OCI-LY1 (cell line): Measurements from ENCODE around the gene GJC3.
"Not testable (repeated sequence)": the region's sequence is repeated elsewhere in the genome, so short reads cannot be mapped to it uniquely, and the experiment has no call there.

ENCODE experiments used
- H2AFZ ChIP-seq: fragments of 200-600 bp; sonication (generic), shearing (Covaris generic); 2 replicates; pipeline ENCODE4 v1.6.0; 2014; ENCODE audit warnings: antibody characterized with exemption, mild to moderate bottlenecking, low read length
- H3F3A ChIP-seq: fragments of 200-600 bp; sonication (generic), shearing (Covaris generic); 2 replicates; pipeline ENCODE4 v1.6.0; 2014; ENCODE audit warnings: mild to moderate bottlenecking, antibody characterized with exemption, low read length, moderate library complexity; ENCODE audit not compliant: insufficient read depth
- H3K27ac ChIP-seq: fragments of 200-600 bp; sonication (generic); 2 replicates; pipeline ENCODE4 v1.5.1; 2014; ENCODE audit warnings: low read length, mixed run types, mild to moderate bottlenecking, low read depth; ENCODE audit not compliant: poor library complexity, severe bottlenecking
- H3K27me3 ChIP-seq: fragments of 200-600 bp; sonication (generic); 2 replicates; pipeline ENCODE4 v1.6.0; 2014; ENCODE audit warnings: antibody characterized with exemption, mild to moderate bottlenecking, low read length, moderate library complexity; ENCODE audit not compliant: insufficient read depth
- H3K36me3 ChIP-seq: fragments of 200-600 bp; sonication (generic); 2 replicates; pipeline ENCODE4 v1.6.1; 2014; ENCODE audit warnings: mild to moderate bottlenecking, antibody characterized with exemption, low read length, moderate library complexity, mixed read lengths; ENCODE audit not compliant: insufficient read depth
- H3K4me1 ChIP-seq: fragments of 200-600 bp; sonication (generic); 2 replicates; pipeline ENCODE4 v1.5.1; 2014; ENCODE audit warnings: mild to moderate bottlenecking, low read length, moderate library complexity; ENCODE audit not compliant: insufficient read depth, severe bottlenecking
- H3K4me2 ChIP-seq: fragments of 200-600 bp; sonication (generic), shearing (Covaris generic); 2 replicates; pipeline ENCODE4 v1.6.1; 2014; ENCODE audit warnings: low read length
- H3K4me3 ChIP-seq: fragments of 200-600 bp; sonication (generic); 2 replicates; pipeline ENCODE4 v1.5.1; 2014; ENCODE audit warnings: low read length, low read depth, mild to moderate bottlenecking, mixed read lengths; ENCODE audit not compliant: poor library complexity, severe bottlenecking
- H3K79me2 ChIP-seq: fragments of 200-600 bp; shearing (Covaris generic); 2 replicates; pipeline ENCODE4 v1.6.1; 2016; ENCODE audit warnings: mixed run types, low read length, mixed read lengths; ENCODE audit not compliant: insufficient read depth
- H3K9ac ChIP-seq: fragments of 200-600 bp; sonication (generic), shearing (Covaris generic); 2 replicates; pipeline ENCODE4 v1.6.1; 2014; ENCODE audit warnings: mild to moderate bottlenecking, low read length, mixed read lengths
- H3K9me2 ChIP-seq: fragments of 200-600 bp; sonication (generic), shearing (Covaris generic); 2 replicates; pipeline ENCODE4 v1.6.1; 2014; ENCODE audit warnings: low read depth, mild to moderate bottlenecking, low read length, mixed read lengths
- H3K9me3 ChIP-seq: fragments of 200-600 bp; shearing (Covaris generic); 2 replicates; pipeline ENCODE4 v1.6.1; 2014; ENCODE audit warnings: low read length, mixed read lengths
- H4K20me1 ChIP-seq: fragments of 200-600 bp; sonication (generic), shearing (Covaris generic); 2 replicates; pipeline ENCODE4 v1.6.0; 2016; ENCODE audit warnings: mild to moderate bottlenecking, low read length; ENCODE audit not compliant: insufficient read depth
- EZH2 ChIP-seq: fragments of 200-600 bp; sonication (generic), shearing (Covaris generic); IDR thresholded peaks from 2 replicates; pipeline ENCODE4 v1.8.0; 2017; ENCODE audit warnings: borderline replicate concordance, mixed run types, mild to moderate bottlenecking, antibody characterized with exemption, low read length, moderate library complexity, mixed read lengths
- TF ChIP-seq, protein P1 (sequence below): fragments of 200-600 bp; sonication (generic), shearing (Covaris generic); IDR thresholded peaks from 2 replicates; pipeline ENCODE4 v1.5.1; 2017; ENCODE audit warnings: mild to moderate bottlenecking, antibody characterized with exemption, low read length, moderate library complexity, mixed read lengths

GJC3 gene

DNA sequence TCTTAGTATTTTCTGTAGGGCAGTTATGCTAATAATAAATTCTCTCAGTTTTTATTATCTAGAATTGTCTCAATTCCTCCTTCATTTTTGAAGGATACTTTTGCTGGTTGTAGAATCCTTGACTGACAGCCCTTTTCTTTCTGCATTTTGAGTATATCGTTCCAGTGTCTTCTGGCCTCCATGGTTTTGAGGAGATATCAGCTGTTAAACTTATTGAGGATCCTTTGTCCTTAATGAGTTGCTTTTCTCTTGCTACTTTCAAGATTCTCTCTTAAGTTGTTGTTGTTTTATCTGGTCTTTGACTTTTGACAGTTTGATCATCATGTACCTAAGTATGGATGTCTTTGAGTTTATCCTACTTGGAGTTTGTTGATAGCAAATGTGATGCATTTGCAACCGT, 8.9 kb upstream of the GJC3 start:
- TF ChIP-seq, protein P1, sequence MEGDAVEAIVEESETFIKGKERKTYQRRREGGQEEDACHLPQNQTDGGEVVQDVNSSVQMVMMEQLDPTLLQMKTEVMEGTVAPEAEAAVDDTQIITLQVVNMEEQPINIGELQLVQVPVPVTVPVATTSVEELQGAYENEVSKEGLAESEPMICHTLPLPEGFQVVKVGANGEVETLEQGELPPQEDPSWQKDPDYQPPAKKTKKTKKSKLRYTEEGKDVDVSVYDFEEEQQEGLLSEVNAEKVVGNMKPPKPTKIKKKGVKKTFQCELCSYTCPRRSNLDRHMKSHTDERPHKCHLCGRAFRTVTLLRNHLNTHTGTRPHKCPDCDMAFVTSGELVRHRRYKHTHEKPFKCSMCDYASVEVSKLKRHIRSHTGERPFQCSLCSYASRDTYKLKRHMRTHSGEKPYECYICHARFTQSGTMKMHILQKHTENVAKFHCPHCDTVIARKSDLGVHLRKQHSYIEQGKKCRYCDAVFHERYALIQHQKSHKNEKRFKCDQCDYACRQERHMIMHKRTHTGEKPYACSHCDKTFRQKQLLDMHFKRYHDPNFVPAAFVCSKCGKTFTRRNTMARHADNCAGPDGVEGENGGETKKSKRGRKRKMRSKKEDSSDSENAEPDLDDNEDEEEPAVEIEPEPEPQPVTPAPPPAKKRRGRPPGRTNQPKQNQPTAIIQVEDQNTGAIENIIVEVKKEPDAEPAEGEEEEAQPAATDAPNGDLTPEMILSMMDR, result no peak
- no peak for TF ChIP-seq EZH2
- Histone ChIP-seq H3K9ac (no peak overlapping the region), H3K4me2 (no peak overlapping the region), H3K9me2 (no peaks in the 10 kb centered on the region), H3K4me1 (no peaks in the 10 kb centered on the region), H3K27ac (no peak overlapping the region), H2AFZ (no peak overlapping the region), H3K27me3 (peaks cover 6% of the 10 kb centered on the region; the same call in 1 of the 2 replicates), H3K9me3 (peaks cover 19% of the 10 kb centered on the region), H3F3A (no peaks in the 10 kb centered on the region), H3K79me2 (no peaks in the 10 kb centered on the region), H3K36me3 (no peaks in the 10 kb centered on the region), H4K20me1 (no peaks in the 10 kb centered on the region), H3K4me3 (no peak overlapping the region)

- H3K4me1 ChIP-seq, H3K4me3 ChIP-seq, H3K9me2 ChIP-seq, H2AFZ ChIP-seq, H3K27me3 ChIP-seq, H3K27ac ChIP-seq, H3F3A ChIP-seq, H4K20me1 ChIP-seq, H3K79me2 ChIP-seq, H3K36me3 ChIP-seq, H3K9ac ChIP-seq: not testable (repeated sequence)
- Histone ChIP-seq H3K9me3 (peaks cover 19% of the 10 kb centered on the region), H3K4me2 (peak overlapping the region; percentile 35; the same call in 1 of the 2 replicates)
Observed at GRCh38 chr7:99935009-99935408, 5.6 kb upstream of the GJC3 start.

DNA sequence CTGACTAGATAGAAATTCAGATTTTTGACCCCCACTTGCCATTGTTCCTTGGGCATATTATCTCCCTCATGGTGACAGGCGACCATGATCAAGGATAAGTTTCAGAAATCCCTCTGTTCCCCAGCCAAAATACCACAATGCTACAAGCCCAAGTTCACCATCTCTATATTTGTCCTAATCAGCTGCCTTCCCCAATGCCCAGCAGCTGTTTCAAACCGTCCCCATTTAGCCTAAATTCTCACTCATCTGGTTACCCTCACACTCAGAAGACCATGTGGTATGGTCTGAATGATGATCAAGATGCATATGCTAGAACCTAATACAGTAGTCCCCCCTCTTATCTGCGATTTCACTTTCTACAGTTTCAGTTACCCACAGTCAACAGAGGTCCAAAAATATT, 956 bp upstream of the GJC3 start:
- Histone ChIP-seq H3K9ac (no peak overlapping the region), H3K9me3 (no peaks in the 10 kb centered on the region), H3F3A (no peaks in the 10 kb centered on the region), H3K4me2 (no peak overlapping the region), H4K20me1 (no peaks in the 10 kb centered on the region), H3K4me3 (no peak overlapping the region), H3K27me3 (peaks cover 8% of the 10 kb centered on the region; the same call in 1 of the 2 replicates), H2AFZ (no peak overlapping the region), H3K36me3 (no peaks in the 10 kb centered on the region), H3K9me2 (no peaks in the 10 kb centered on the region), H3K27ac (no peak overlapping the region), H3K79me2 (no peaks in the 10 kb centered on the region), H3K4me1 (peaks cover 6% of the 10 kb centered on the region)
- no peak for TF ChIP-seq EZH2

DNA sequence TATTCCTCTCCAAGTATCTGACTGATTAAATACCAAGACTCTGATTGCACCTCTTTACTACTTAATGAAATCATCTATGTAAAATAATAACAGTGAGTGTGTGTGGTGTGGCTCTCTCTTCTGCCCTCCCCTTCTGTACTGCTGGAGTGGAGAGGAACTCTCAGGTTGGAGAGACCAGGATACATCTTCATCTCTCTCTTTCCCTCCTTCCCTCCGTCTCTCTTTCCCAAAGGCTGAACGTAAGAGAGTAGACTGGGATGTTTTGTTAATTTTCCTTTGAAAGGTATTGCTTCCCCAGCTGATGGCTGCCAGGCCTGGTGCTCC, 272 bp upstream of the GJC3 start:
- H4K20me1 ChIP-seq, result no peaks in the 10 kb centered on the region
- H3K27me3 ChIP-seq, result peaks cover 8% of the 10 kb centered on the region; the same call in 1 of the 2 replicates
- peak overlapping the region; percentile 35; the same call in 1 of the 2 replicates for H3K4me2 ChIP-seq
- no peak overlapping the region for H3K9ac ChIP-seq
- peak overlapping the region; percentile 21 for H3K4me3 ChIP-seq
- H3K27ac ChIP-seq, result no peak overlapping the region
- peaks cover 6% of the 10 kb centered on the region for H3K4me1 ChIP-seq
- no peak overlapping the region for H2AFZ ChIP-seq
- TF ChIP-seq EZH2, result no peak
- TF ChIP-seq, protein P1, result no peak
- no peaks in the 10 kb centered on the region for H3K9me3 ChIP-seq
- no peaks in the 10 kb centered on the region for H3K79me2 ChIP-seq
- no peaks in the 10 kb centered on the region for H3K36me3 ChIP-seq
- H3F3A ChIP-seq, result no peaks in the 10 kb centered on the region
- no peaks in the 10 kb centered on the region for H3K9me2 ChIP-seq
